TTC549 (cell line): Measurements from ENCODE around the gene PCNX1.

ENCODE experiments used
- FAIRE-seq: peaks from 2 replicates; lab custom pipeline; 2012; peaks lifted over from hg19 to GRCh38; lab: Jason Lieb, UNC

Gene PCNX1

GRCh38 chr14:71163842-71164629 is 256.8 kb downstream of the PCNX1 start:
- no peak for FAIRE-seq
